Measurements from ENCODE around the gene C4BPA. TPM values are rescaled to one million over a fixed set of nuclear protein-coding genes. Genes with fewer than 3 reads are reported as not detected.
A peak's percentile ranks its signal among the peaks of the same experiment; 100 is the strongest.

Gene C4BPA
- total and polyA plus RNA-seq, 4 donors: 49.5 to 1,527 (median 1,194) TPM

GRCh38 chr1:207102146-207102545, 1.9 kb upstream of the C4BPA start:
- TF ChIP-seq JUND (IDR thresholded peaks at IDR 0.05): peak in 1 of 2 donors; percentile 20
- TF ChIP-seq SP1 (IDR thresholded peaks at IDR 0.05): peak; percentile 55
- peak; percentile 33 for TF ChIP-seq NR2F2 (IDR thresholded peaks at IDR 0.05)
- TF ChIP-seq, protein P1, sequence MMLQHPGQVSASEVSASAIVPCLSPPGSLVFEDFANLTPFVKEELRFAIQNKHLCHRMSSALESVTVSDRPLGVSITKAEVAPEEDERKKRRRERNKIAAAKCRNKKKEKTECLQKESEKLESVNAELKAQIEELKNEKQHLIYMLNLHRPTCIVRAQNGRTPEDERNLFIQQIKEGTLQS (IDR thresholded peaks at IDR 0.05): no peak
- TF ChIP-seq, protein P2, sequence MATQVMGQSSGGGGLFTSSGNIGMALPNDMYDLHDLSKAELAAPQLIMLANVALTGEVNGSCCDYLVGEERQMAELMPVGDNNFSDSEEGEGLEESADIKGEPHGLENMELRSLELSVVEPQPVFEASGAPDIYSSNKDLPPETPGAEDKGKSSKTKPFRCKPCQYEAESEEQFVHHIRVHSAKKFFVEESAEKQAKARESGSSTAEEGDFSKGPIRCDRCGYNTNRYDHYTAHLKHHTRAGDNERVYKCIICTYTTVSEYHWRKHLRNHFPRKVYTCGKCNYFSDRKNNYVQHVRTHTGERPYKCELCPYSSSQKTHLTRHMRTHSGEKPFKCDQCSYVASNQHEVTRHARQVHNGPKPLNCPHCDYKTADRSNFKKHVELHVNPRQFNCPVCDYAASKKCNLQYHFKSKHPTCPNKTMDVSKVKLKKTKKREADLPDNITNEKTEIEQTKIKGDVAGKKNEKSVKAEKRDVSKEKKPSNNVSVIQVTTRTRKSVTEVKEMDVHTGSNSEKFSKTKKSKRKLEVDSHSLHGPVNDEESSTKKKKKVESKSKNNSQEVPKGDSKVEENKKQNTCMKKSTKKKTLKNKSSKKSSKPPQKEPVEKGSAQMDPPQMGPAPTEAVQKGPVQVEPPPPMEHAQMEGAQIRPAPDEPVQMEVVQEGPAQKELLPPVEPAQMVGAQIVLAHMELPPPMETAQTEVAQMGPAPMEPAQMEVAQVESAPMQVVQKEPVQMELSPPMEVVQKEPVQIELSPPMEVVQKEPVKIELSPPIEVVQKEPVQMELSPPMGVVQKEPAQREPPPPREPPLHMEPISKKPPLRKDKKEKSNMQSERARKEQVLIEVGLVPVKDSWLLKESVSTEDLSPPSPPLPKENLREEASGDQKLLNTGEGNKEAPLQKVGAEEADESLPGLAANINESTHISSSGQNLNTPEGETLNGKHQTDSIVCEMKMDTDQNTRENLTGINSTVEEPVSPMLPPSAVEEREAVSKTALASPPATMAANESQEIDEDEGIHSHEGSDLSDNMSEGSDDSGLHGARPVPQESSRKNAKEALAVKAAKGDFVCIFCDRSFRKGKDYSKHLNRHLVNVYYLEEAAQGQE (IDR thresholded peaks at IDR 0.05): no peak
- no peak for TF ChIP-seq RAD21 (IDR thresholded peaks at IDR 0.05)
- TF ChIP-seq HNF4G (IDR thresholded peaks at IDR 0.05): no peak
- TF ChIP-seq CTCF (IDR thresholded peaks at IDR 0.05; ENCODE audit: low read depth, low read length, missing input control): no peak
- TF ChIP-seq YY1 (IDR thresholded peaks at IDR 0.05): peak; percentile 51
- TF ChIP-seq FOXA2 (IDR thresholded peaks at IDR 0.05): no peak
- peak; percentile 51 to 59 for TF ChIP-seq HNF4A (conservative IDR thresholded peaks at IDR 0.05)
- no peak for TF ChIP-seq EGR1 (IDR thresholded peaks at IDR 0.05; ENCODE audit: low read depth in 2 of 2)
- TF ChIP-seq RXRA (IDR thresholded peaks at IDR 0.05): peak; percentile 72 to 74
- no peak for TF ChIP-seq GABPA (IDR thresholded peaks at IDR 0.05 in 1 of 2, conservative IDR thresholded peaks at IDR 0.05 in 1 of 2)
- TF ChIP-seq TAF1 (conservative IDR thresholded peaks at IDR 0.05): peak; percentile 32
- no peak for TF ChIP-seq ZBTB33 (IDR thresholded peaks at IDR 0.05)
- TF ChIP-seq MAX (IDR thresholded peaks at IDR 0.05): no peak
- no peak for TF ChIP-seq FOXA1 (IDR thresholded peaks at IDR 0.05)
- peak overlapping the region; percentile 81 to 93 for H3K27ac ChIP-seq (ENCODE audit: low read depth in 1 of 2, low read length in 2 of 2)
- peak overlapping the region in 2 of 3 donors; percentile 22 to 33 for H3K4me3 ChIP-seq (ENCODE audit: low read depth in 1 of 3, low read length in 3 of 3)
- H3K27me3 ChIP-seq (ENCODE audit: control insufficient read depth in 4 of 4, insufficient read depth in 4 of 4, low read length in 3 of 4): no peaks in the 10 kb centered on the region
- peak overlapping the region; percentile 1 to 72 for H3K9ac ChIP-seq (ENCODE audit: low read depth in 1 of 2, low read length in 2 of 2)
- 30% methylated on average over 5 of the region's 5 CpGs for WGBS
- H3K36me3 ChIP-seq (ENCODE audit: control insufficient read depth in 4 of 4, insufficient read depth in 3 of 4, low read depth in 1 of 4, low read length in 3 of 4): peaks cover 7 to 28% (median 20%) of the 10 kb centered on the region in 4 donors
- peaks cover 1 to 30% (median 25%) of the 10 kb centered on the region in 4 donors for H3K4me1 ChIP-seq (ENCODE audit: control insufficient read depth in 4 of 4, insufficient read depth in 4 of 4, low read length in 3 of 4)
- peaks cover 0 to 2% (median 0%) of the 10 kb centered on the region in 4 donors for H3K9me3 ChIP-seq (ENCODE audit: control insufficient read depth in 4 of 4, low read length in 3 of 4)
- no peak for DNase-seq (ENCODE audit: low spot score)

Measured in liver (tissue), 9 donors.